H1 (cell line): ENCODE results near the gene RBFOX1. TPM values are rescaled to one million over a fixed set of nuclear protein-coding genes. Genes with fewer than 3 reads are reported as not detected.

Experiments used
- CTCF ChIA-PET: fragments of 300-600 bp; sonication (Branson Sonifier 250); formaldehyde crosslinking; loops from one replicate; lab custom pipeline; 2021; ENCODE audit not compliant: partially characterized antibody; lab: Charles Lee
- POLR2A ChIA-PET: fragments of 300-600 bp; sonication (Branson Sonifier 250); formaldehyde crosslinking; loops from one replicate; lab custom pipeline; 2021; ENCODE audit warnings: inconsistent platforms; ENCODE audit not compliant: partially characterized antibody; lab: Charles Lee
- DNase-seq, 2 experiments: peaks; one replicate each; pipeline versions ENCODE4 v3.0.0 to v3.0.0-alpha.2; 2010 to 2022; ENCODE audit warnings: low spot score in 2 of 2, low read depth in 1 of 2, mixed read lengths in 1 of 2
- FAIRE-seq: peaks from 2 replicates; lab custom pipeline; 2011; peaks lifted over from hg19 to GRCh38; lab: Jason Lieb, UNC
- H2AFZ ChIP-seq: 2 replicates; pipeline ENCODE4 v1.8.1; 2012; ENCODE audit warnings: low read length, inconsistent platforms
- H2AK5ac ChIP-seq: 2 replicates; pipeline ENCODE4 v1.6.1; 2013; ENCODE audit warnings: low read depth, low read length
- H2BK120ac ChIP-seq: replicated peaks from 2 replicates; pipeline ENCODE3; 2013; ENCODE audit warnings: low read depth, low read length, inconsistent platforms
- H2BK12ac ChIP-seq: 2 replicates; pipeline ENCODE4 v1.6.1; 2013; ENCODE audit warnings: low read depth, low read length
- H2BK15ac ChIP-seq: 2 replicates; pipeline ENCODE4 v1.6.1; 2013; ENCODE audit warnings: low read length
- H2BK20ac ChIP-seq: 2 replicates; pipeline ENCODE4 v1.6.1; 2013; ENCODE audit warnings: low read length
- H2BK5ac ChIP-seq: 2 replicates; pipeline ENCODE4 v1.6.1; 2013; ENCODE audit warnings: low read depth, low read length
- H3K14ac ChIP-seq: 2 replicates; pipeline ENCODE4 v1.6.1; 2013; ENCODE audit warnings: inconsistent platforms; ENCODE audit not compliant: insufficient read length
- H3K18ac ChIP-seq: 2 replicates; pipeline ENCODE4 v1.6.1; 2013; ENCODE audit warnings: low read length; ENCODE audit errors: extremely low read depth
- H3K23ac ChIP-seq: 2 replicates; pipeline ENCODE4 v1.6.1; 2013; ENCODE audit warnings: inconsistent platforms; ENCODE audit not compliant: insufficient read length
- H3K23me2 ChIP-seq: 2 replicates; pipeline ENCODE4 v1.6.1; 2013; ENCODE audit warnings: low read depth, low read length
- H3K27ac ChIP-seq: 2 replicates; pipeline ENCODE4 v1.6.1; 2011; ENCODE audit warnings: low read depth, low read length, inconsistent platforms
- H3K27me3 ChIP-seq, 4 experiments: replicated peaks in 1 of 4; 1 replicate in 1 of 4; 2 replicates in 3 of 4; pipeline versions ENCODE4 v1.6.1 to v1.8.1; 2011 to 2013; ENCODE audit warnings: low read length in 3 of 4, mild to moderate bottlenecking in 3 of 4, inconsistent platforms in 2 of 4, mixed read lengths in 2 of 4, moderate library complexity in 1 of 4; ENCODE audit not compliant: control insufficient read depth in 3 of 4, insufficient read depth in 3 of 4; ENCODE audit errors: extremely low read depth in 1 of 4
- H3K36me3 ChIP-seq, 4 experiments: 2 replicates each; pipeline versions ENCODE4 v1.6.1 to v1.8.1; 2011 to 2013; ENCODE audit warnings: mild to moderate bottlenecking in 4 of 4, low read length in 3 of 4, moderate library complexity in 2 of 4, control low read depth in 1 of 4, inconsistent platforms in 1 of 4; ENCODE audit not compliant: insufficient read depth in 4 of 4, control insufficient read depth in 2 of 4
- H3K4ac ChIP-seq: replicated peaks from 2 replicates; pipeline ENCODE3; 2013; ENCODE audit warnings: low read length, low read depth, mixed read lengths, inconsistent platforms; ENCODE audit not compliant: insufficient read length
- H3K4me1 ChIP-seq, 4 experiments: replicated peaks in 1 of 4; 1 replicate in 1 of 4; 2 replicates in 3 of 4; pipeline versions ENCODE4 v1.6.1 to v1.8.1; 2011 to 2013; ENCODE audit warnings: low read length in 3 of 4, inconsistent platforms in 2 of 4, mixed read lengths in 1 of 4; ENCODE audit not compliant: insufficient read depth in 4 of 4, control insufficient read depth in 3 of 4
- H3K4me2 ChIP-seq, 2 experiments: 2 replicates each; pipeline versions ENCODE4 v1.6.1 to v1.8.1; 2011 to 2013; ENCODE audit warnings: low read depth in 2 of 2, low read length in 2 of 2, control low read depth in 1 of 2, inconsistent platforms in 1 of 2, mild to moderate bottlenecking in 1 of 2; ENCODE audit not compliant: insufficient read depth in 1 of 2
- H3K4me3 ChIP-seq, 4 experiments: fragments of 200-600, 300-600 bp in 1 of 4; sonication (generic), shearing (Covaris generic), sonication (Bioruptor Twin) in 1 of 4; 2 replicates each; pipeline versions ENCODE4 v1.5.1 to v1.8.1; 2011 to 2016; ENCODE audit warnings: low read length in 4 of 4, low read depth in 3 of 4, control low read depth in 2 of 4, inconsistent platforms in 2 of 4, mild to moderate bottlenecking in 2 of 4, mixed read lengths in 1 of 4, moderate library complexity in 1 of 4; ENCODE audit not compliant: insufficient read depth in 2 of 4; ENCODE audit errors: extremely low read depth in 1 of 4
- H3K56ac ChIP-seq: replicated peaks from 2 replicates; pipeline ENCODE3; 2013; ENCODE audit warnings: low read depth, mild to moderate bottlenecking, mixed read lengths, low read length, inconsistent platforms; ENCODE audit not compliant: insufficient read length
- H3K79me1 ChIP-seq: 2 replicates; pipeline ENCODE4 v1.6.1; 2013; ENCODE audit warnings: low read depth, low read length, control low read depth
- H3K79me2 ChIP-seq, 2 experiments: 2 replicates each; pipeline versions ENCODE4 v1.6.1 to v1.8.1; 2012 to 2013; ENCODE audit warnings: low read length in 2 of 2, mild to moderate bottlenecking in 2 of 2, inconsistent platforms in 1 of 2; ENCODE audit not compliant: insufficient read depth in 2 of 2, control insufficient read depth in 1 of 2
- H3K9ac ChIP-seq, 4 experiments: replicated peaks in 1 of 4; 1 replicate in 1 of 4; 2 replicates in 3 of 4; pipeline versions ENCODE4 v1.6.1 to v1.8.1; 2011 to 2013; ENCODE audit warnings: low read depth in 3 of 4, low read length in 3 of 4, control low read depth in 2 of 4, mild to moderate bottlenecking in 2 of 4, moderate library complexity in 2 of 4, inconsistent platforms in 1 of 4; ENCODE audit errors: extremely low read depth in 1 of 4
- H3K9me3 ChIP-seq, 2 experiments: 2 replicates each; pipeline versions ENCODE4 v1.6.1 to v1.8.1; 2012 to 2013; ENCODE audit warnings: mild to moderate bottlenecking in 2 of 2, moderate library complexity in 2 of 2, control low read depth in 1 of 2, inconsistent platforms in 1 of 2, low read depth in 1 of 2, low read length in 1 of 2, mixed read lengths in 1 of 2; ENCODE audit not compliant: insufficient read depth in 2 of 2
- H4K20me1 ChIP-seq, 2 experiments: replicated peaks in 1 of 2; 2 replicates each; pipeline versions ENCODE3 to v1.8.1; 2011 to 2013; ENCODE audit warnings: inconsistent platforms in 2 of 2, low read length in 2 of 2, mild to moderate bottlenecking in 1 of 2; ENCODE audit not compliant: insufficient read depth in 2 of 2, control insufficient read depth in 1 of 2
- H4K5ac ChIP-seq: 2 replicates; pipeline ENCODE4 v1.6.1; 2013; ENCODE audit warnings: low read length, low read depth, mixed read lengths, inconsistent platforms; ENCODE audit not compliant: insufficient read length
- H4K8ac ChIP-seq: 2 replicates; pipeline ENCODE4 v1.8.0; 2013; ENCODE audit warnings: mild to moderate bottlenecking, moderate library complexity, low read length, inconsistent platforms; ENCODE audit not compliant: insufficient read depth; ENCODE audit errors: extremely low read depth
- H4K91ac ChIP-seq: replicated peaks from 2 replicates; pipeline ENCODE3; 2013; ENCODE audit warnings: low read length, mixed read lengths, inconsistent platforms; ENCODE audit not compliant: insufficient read length
- WGBS, 2 experiments: shearing (Covaris generic) in 1 of 2; methylation state at CpG; one replicate each; pipeline versions ENCODE4 v1.1.6 to v1.1.7; 2013 to 2015; ENCODE audit warnings: low lambda C conversion rate in 2 of 2, mixed read lengths in 2 of 2, inconsistent platforms in 1 of 2, low coverage in 1 of 2, missing lambda C conversion rate in 1 of 2; ENCODE audit not compliant: insufficient replicate concordance in 2 of 2, insufficient coverage in 1 of 2, insufficient read length in 1 of 2; ENCODE audit errors: extremely low coverage in 1 of 2, missing lambda C conversion rate in 1 of 2; 5-methylcytosine and 5-hydroxymethylcytosine counted together
- polyA plus RNA-seq, 7 experiments: library from polyadenylated mRNA; depleted of rRNA in 3 of 7; stranded (reverse) in 5 of 7; unstranded in 2 of 7; fragments of >200 nt in 5 of 7; fragments of 200-250 nt in 2 of 7; gene quantifications; 1 replicate in 5 of 7; 2 replicates in 1 of 7; 4 replicates in 1 of 7; pipeline versions ENCODE4 v1.2.1 to v1.2.3, GENCODE V29; 2011 to 2013; ENCODE audit warnings: missing spikeins in 2 of 7, mixed read lengths in 2 of 7
- total RNA-seq: library from RNA; stranded (reverse); fragmentation: NEBNext Ultra II Directional; extraction: Animal tissue kit (Norgen Biotek cat#: 25700); gene quantifications from 2 replicates; pipeline ENCODE4 v1.2.1, GENCODE V29; 2021

Gene RBFOX1
- total and polyA plus RNA-seq, 2 of the 8 experiments (the other 6 are each of a cell fraction or from before 2014, with no cell fraction given): 1.7 to 2.8 TPM

GRCh38 chr16:7688811-7689210 is 356.2 kb downstream of the RBFOX1 start:
- POLR2A ChIA-PET: no interaction called here
- H4K91ac ChIP-seq: no peak overlapping the region
- H4K20me1 ChIP-seq: no peaks in the 10 kb centered on the region
- no peak overlapping the region for H3K4ac ChIP-seq
- no peak overlapping the region for H3K23ac ChIP-seq
- H3K4me3 ChIP-seq: no peak overlapping the region
- WGBS, 2 experiments: 88% methylated on average over 5 of the region's 5 CpGs; no CpG with 5 or more reads in 1 of the 2 experiments
- H2BK120ac ChIP-seq: no peak overlapping the region
- H2AFZ ChIP-seq: no peak overlapping the region
- no peak overlapping the region for H3K9ac ChIP-seq
- H2BK20ac ChIP-seq: no peak overlapping the region
- H3K23me2 ChIP-seq: no peaks in the 10 kb centered on the region
- H2BK5ac ChIP-seq: no peak overlapping the region
- H3K4me2 ChIP-seq: no peak overlapping the region
- FAIRE-seq: no peak
- CTCF ChIA-PET: interaction anchor here (0.9 kb wide), 1 partner anchor 175 kb away, joined by 3 read pairs; no protein-coding TSS in a partner anchor
- no peak overlapping the region for H3K27ac ChIP-seq
- no peaks in the 10 kb centered on the region for H3K79me1 ChIP-seq
- H2BK15ac ChIP-seq: no peak overlapping the region
- H2BK12ac ChIP-seq: no peak overlapping the region
- no peaks in the 10 kb centered on the region for H3K9me3 ChIP-seq
- no peaks in the 10 kb centered on the region for H3K36me3 ChIP-seq
- no peak overlapping the region for H3K56ac ChIP-seq
- H3K4me1 ChIP-seq: peaks cover 0 to 4% (median 0%) of the 10 kb centered on the region in 4 experiments; a peak in 1 of 7 replicates
- no peaks in the 10 kb centered on the region for H3K79me2 ChIP-seq
- no peaks in the 10 kb centered on the region for H3K27me3 ChIP-seq
- no peak overlapping the region for H2AK5ac ChIP-seq
- H3K18ac ChIP-seq: no peak overlapping the region
- DNase-seq: no peak
- no peak overlapping the region for H4K5ac ChIP-seq
- H3K14ac ChIP-seq: no peak overlapping the region
- H4K8ac ChIP-seq: no peak overlapping the region
